NCI-H226 (cell line): ENCODE results near the gene MARK2.

Source experiments
- DNase-seq: peaks from one replicate; pipeline ENCODE4 v3.0.0-alpha.2; 2015

Gene MARK2

GRCh38 chr11:63831326-63831725 lies 7.6 kb upstream of the MARK2 start:
- DNase-seq = no peak

- DNase-seq = no peak
These were observed 6.6 kb upstream of the MARK2 start for GRCh38 chr11:63832336-63832735.

- DNase-seq = no peak
These were observed 5.9 kb upstream of the MARK2 start for GRCh38 chr11:63833048-63833447.

- no peak for DNase-seq
These were observed 4.3 kb upstream of the MARK2 start for GRCh38 chr11:63834535-63835157.

DNA sequence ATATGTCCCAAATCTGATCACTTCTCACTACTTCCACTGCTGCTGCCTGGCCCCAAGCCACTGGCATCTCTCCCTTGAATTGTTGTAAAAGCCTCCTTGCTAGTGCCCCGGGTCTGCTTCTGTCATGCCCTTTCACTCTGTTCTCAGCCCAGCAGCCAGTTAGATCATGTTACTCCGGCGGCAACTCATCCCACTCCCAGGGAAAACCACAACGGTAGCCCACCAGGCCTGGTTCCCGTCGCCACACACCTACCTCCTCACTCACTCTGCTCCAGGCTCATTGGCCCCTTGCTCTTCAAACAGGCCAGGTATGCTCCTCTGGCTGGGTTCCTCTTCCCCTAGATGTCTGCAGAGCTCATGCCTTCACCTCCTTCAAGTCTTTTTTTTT lies 3.8 kb upstream of the MARK2 start:
- DNase-seq = no peak

- DNase-seq = peak; percentile 65
These were observed 1.8 kb upstream of the MARK2 start for GRCh38 chr11:63837027-63837688.

- DNase-seq = no peak
These were observed 1.2 kb upstream of the MARK2 start for GRCh38 chr11:63837739-63838138.

DNA sequence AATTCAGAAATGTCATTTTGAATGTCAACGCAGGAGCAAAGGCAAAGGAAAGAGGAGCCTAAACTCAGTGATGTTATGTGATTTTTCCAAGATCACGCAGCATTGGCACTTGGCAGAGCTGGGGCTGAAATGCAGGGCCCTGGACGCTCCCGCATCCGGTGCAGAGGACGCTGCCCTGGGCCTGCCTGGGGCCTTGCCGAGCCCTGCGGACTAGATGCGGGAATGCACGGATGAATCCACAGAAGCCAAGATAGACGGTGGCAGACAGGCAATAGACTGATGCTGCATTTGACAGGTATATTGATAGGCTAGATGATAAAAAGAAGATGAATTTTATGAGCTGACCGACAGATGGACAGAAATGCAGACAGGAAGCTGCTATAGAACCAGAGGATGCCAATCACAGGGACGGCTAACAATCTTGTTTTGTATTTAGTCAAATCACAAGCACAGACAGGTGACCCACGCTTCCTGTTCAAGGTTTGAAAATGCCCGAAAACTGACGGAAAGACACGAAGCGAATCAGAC lies 696 bp upstream of the MARK2 start:
- no peak for DNase-seq

DNA sequence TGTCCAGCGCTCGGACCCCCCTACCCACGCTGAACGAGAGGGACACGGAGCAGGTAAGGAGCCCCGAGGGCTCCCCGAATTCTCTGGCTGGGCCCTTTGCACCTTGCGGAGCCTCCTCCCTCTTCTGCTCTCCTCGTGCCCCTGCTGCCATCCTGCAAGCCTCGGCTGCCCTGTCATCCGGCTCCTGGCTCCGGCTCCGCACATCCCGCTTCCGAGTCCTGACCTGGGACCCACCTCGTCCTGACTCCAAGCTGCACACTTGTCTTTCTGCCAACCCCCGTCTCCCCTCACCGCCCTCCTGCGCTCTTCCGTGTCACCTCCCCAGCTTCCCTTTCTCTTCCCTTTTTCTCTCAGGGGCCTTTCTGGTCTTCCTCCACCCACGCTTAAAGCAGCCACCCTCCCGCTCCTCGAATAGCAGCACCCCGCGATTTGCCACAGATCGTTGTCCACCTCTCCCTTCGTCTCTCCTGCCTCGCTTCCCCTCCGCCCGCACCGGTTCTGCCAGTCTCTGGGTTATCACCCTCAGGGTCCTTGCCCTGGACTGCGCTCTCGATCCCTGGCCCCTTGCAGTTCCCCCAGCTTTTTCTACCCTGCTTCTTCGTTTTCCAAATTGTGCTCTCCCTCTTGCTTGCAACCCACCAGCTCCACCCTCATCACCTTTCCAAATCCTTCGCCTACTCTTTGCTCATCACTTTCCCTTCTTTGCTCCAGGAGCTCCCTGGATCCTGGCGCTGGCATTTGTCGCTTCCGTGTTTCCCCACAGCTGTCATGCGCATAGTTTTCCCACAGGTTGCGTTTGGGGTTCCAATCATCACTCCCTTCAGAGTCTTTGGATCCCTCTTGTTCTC lies 822 bp downstream of the MARK2 start:
- no peak for DNase-seq

GRCh38 chr11:63840356-63841060 lies 1.6 kb downstream of the MARK2 start:
- DNase-seq = no peak

GRCh38 chr11:63841554-63841953 lies 2.6 kb downstream of the MARK2 start:
- peak; percentile 77 for DNase-seq

DNA sequence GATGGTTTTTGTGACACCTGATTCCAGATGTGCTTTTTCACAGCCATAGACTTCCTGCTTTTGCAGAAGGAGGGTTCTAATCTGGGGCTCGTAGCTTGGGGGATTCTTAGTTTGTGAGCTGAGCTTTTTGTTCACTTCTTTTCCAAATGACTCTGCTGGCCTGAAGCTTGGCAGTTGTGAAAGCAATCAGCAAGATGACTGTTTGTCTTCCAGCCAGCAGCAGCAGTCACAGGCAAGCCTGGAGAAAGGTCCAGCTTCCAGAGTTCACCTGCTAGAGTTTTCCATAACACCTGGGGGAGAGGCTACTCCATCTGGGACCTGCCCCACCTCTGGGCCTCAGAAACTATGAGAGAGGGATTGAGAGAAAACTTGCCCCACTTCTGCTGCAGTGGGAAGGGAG lies 4.1 kb downstream of the MARK2 start:
- DNase-seq = no peak

DNA sequence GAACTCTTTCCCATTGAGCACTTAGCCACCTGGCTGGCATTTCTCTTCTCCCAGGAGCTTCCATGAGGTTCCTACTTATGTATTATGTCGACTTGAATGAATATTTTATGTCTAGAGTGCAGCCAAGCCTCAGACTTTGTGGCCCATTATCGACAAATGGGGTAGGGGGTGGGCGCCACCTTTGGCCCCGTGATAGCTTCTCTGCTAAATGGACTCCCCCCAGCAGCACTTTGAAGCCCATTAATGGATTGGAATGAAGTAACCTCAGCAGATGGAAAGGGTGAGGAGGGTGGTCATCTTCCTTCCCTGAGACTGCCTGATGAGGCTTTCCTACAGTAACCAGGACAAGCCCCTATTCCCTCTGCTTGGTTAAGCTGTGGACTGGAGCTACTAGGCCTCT lies 5.9 kb downstream of the MARK2 start:
- no peak for DNase-seq

DNA sequence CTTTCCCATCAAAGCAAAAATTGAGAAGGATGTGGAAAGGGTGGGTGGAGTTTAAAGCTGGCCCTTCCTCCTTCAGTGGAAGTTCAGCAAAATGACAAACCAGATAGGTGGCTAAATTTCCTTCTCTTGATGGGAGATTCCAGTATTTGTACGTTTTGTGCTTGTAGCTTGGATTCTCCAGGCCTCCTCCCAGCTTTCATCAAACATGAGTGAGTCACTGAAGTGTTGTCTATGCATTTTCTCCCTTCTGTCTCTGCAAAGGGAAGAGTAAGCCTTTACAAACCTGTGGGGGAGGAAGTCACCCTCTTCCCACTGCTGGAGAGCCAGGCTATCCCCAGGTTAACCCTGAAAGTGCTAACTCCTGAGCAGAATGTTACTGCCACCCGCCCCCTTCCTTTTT lies 6.4 kb downstream of the MARK2 start:
- peak; percentile 89 for DNase-seq

- peak; percentile 37 for DNase-seq
These were observed 7.0 kb downstream of the MARK2 start for GRCh38 chr11:63845911-63846310.

DNA sequence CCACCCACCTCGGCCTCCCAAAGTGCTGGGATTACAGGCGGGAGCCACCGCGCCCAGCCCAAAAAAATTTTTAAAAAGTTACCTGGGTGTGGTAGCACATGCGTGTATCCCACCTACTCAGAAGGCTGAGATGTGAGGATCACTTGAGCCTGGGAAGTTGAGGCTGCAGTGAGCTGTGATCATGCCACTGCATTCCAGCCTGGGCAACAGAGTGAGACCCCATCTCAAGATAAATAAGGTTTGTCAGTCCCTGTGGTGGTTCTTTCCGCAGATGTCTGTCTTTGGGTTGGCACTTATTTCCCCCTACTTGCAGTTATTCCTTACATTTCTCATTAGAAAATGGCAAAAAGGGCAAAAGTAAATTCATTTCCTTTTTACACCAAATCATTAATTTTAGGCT lies 8.0 kb downstream of the MARK2 start:
- no peak for DNase-seq

DNA sequence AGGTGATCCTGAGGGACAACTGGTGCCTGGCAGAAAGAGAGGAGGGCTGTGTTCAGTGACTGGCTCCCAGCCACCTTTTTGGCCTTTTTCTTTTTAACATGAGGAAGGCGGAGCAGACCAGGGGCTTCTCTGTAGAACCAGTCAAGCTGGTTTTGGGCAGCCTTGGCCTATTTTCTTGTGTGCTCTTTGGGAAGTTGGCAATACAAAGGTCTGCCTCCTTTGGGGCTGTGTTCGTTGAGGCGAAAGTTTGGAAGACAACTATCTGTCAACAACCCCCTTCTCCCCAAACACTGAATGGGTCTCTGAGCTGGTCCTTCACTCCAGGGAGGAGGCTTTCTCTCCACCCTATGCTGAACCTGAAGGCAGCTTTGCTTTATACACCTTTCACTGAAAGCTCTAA lies 8.5 kb downstream of the MARK2 start:
- no peak for DNase-seq

- no peak for DNase-seq
These were observed 10.8 kb downstream of the MARK2 start for GRCh38 chr11:63849691-63850090.

DNA sequence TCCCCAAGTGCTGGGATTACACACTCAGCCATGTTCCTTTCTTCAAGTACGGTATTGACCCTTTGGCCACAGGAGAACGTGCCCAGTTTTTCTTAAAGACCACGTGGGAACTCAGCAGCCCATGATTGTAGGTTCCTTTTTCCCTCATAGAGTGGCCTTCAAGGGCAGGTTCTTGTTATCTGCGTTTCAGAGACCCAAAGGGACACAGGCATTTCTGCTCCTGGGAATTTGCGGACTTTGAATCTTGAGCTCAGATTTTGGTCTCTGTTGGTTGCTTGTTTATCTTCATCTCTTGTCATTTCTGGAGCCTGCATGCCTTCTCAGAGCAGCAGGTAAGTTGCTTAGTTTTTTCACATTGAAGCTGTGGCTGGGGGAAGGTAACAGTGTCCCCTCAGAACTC lies 12.0 kb downstream of the MARK2 start:
- no peak for DNase-seq

DNA sequence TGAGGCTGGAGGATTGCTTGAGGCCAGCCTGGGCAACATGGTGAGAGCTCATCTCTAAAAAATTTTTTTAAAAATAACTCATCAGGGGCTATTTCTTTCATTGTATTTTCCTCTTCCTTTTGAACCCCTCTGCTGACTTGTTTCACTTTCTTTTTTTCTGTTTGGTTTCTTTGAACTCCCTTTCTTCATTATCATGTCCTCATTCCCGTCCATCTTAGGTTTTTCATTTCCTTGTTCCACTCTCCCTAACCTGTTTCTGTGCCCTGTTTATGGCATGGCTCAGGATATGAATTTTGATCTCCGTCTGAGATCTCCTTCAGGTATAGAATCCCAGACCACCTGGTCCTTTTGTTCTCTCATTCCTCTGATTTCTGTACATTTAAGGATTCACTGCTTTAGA lies 12.5 kb downstream of the MARK2 start:
- DNase-seq = no peak

DNA sequence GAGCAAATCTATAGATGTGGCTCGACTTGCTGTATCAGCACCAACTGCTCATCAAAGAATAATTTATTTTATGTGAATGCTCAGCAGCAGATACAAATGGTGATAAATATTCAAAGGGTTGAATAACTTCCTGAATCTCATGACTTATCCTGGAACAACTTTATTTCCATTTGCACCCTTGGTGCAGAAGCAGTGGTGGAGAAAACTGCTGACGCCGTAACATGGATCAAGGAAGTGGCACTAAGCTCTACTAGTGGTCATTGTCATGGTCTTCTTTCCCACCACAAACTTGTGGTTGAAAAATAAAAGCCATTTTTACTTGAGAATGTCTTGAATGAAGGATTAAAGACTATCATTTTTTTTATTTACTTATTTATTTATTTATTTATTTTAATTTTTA lies 14.6 kb downstream of the MARK2 start:
- no peak for DNase-seq

DNA sequence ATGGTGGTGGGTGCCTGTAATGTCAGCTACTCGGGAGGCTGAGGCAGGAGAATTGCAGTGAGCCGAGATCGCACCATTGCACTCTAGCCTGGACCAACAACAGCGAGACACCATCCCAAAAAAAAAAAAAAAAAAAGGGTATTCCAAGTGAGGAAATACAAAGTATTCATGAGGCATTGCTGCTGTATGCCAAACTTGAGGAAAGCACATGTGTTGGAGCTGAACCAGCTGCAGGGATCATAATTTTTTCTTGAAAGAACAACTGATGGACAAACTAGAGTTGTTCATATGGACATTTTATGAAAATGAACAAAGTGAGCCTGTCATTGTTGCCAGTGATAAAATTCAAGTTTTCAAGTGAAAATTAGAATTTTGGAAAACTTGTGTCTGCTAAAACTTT lies 15.8 kb downstream of the MARK2 start:
- no peak for DNase-seq

GRCh38 chr11:63855975-63856374 lies 17.1 kb downstream of the MARK2 start:
- DNase-seq = no peak
